H1 (cell line): Measurements from ENCODE around the gene NOS1AP. TPM values are rescaled to one million over a fixed set of nuclear protein-coding genes. Genes with fewer than 3 reads are reported as not detected.

Source experiments
- CTCF ChIA-PET: fragments of 300-600 bp; sonication (Branson Sonifier 250); formaldehyde crosslinking; loops from one replicate; lab custom pipeline; 2021; ENCODE audit not compliant: partially characterized antibody; lab: Charles Lee
- POLR2A ChIA-PET: fragments of 300-600 bp; sonication (Branson Sonifier 250); formaldehyde crosslinking; loops from one replicate; lab custom pipeline; 2021; ENCODE audit warnings: inconsistent platforms; ENCODE audit not compliant: partially characterized antibody; lab: Charles Lee
- DNase-seq, 2 experiments: peaks; one replicate each; pipeline versions ENCODE4 v3.0.0 to v3.0.0-alpha.2; 2010 to 2022; ENCODE audit warnings: low spot score in 2 of 2, low read depth in 1 of 2, mixed read lengths in 1 of 2
- FAIRE-seq: peaks from 2 replicates; lab custom pipeline; 2011; peaks lifted over from hg19 to GRCh38; lab: Jason Lieb, UNC
- H2AFZ ChIP-seq: 2 replicates; pipeline ENCODE4 v1.8.1; 2012; ENCODE audit warnings: low read length, inconsistent platforms
- H2AK5ac ChIP-seq: 2 replicates; pipeline ENCODE4 v1.6.1; 2013; ENCODE audit warnings: low read depth, low read length
- H2BK120ac ChIP-seq: replicated peaks from 2 replicates; pipeline ENCODE3; 2013; ENCODE audit warnings: low read depth, low read length, inconsistent platforms
- H2BK12ac ChIP-seq: 2 replicates; pipeline ENCODE4 v1.6.1; 2013; ENCODE audit warnings: low read depth, low read length
- H2BK15ac ChIP-seq: 2 replicates; pipeline ENCODE4 v1.6.1; 2013; ENCODE audit warnings: low read length
- H2BK20ac ChIP-seq: 2 replicates; pipeline ENCODE4 v1.6.1; 2013; ENCODE audit warnings: low read length
- H2BK5ac ChIP-seq: 2 replicates; pipeline ENCODE4 v1.6.1; 2013; ENCODE audit warnings: low read depth, low read length
- H3K14ac ChIP-seq: 2 replicates; pipeline ENCODE4 v1.6.1; 2013; ENCODE audit warnings: inconsistent platforms; ENCODE audit not compliant: insufficient read length
- H3K18ac ChIP-seq: 2 replicates; pipeline ENCODE4 v1.6.1; 2013; ENCODE audit warnings: low read length; ENCODE audit errors: extremely low read depth
- H3K23ac ChIP-seq: 2 replicates; pipeline ENCODE4 v1.6.1; 2013; ENCODE audit warnings: inconsistent platforms; ENCODE audit not compliant: insufficient read length
- H3K23me2 ChIP-seq: 2 replicates; pipeline ENCODE4 v1.6.1; 2013; ENCODE audit warnings: low read depth, low read length
- H3K27ac ChIP-seq: 2 replicates; pipeline ENCODE4 v1.6.1; 2011; ENCODE audit warnings: low read depth, low read length, inconsistent platforms
- H3K27me3 ChIP-seq, 4 experiments: replicated peaks in 1 of 4; 1 replicate in 1 of 4; 2 replicates in 3 of 4; pipeline versions ENCODE4 v1.6.1 to v1.8.1; 2011 to 2013; ENCODE audit warnings: low read length in 3 of 4, mild to moderate bottlenecking in 3 of 4, inconsistent platforms in 2 of 4, mixed read lengths in 2 of 4, moderate library complexity in 1 of 4; ENCODE audit not compliant: control insufficient read depth in 3 of 4, insufficient read depth in 3 of 4; ENCODE audit errors: extremely low read depth in 1 of 4
- H3K36me3 ChIP-seq, 4 experiments: 2 replicates each; pipeline versions ENCODE4 v1.6.1 to v1.8.1; 2011 to 2013; ENCODE audit warnings: mild to moderate bottlenecking in 4 of 4, low read length in 3 of 4, moderate library complexity in 2 of 4, control low read depth in 1 of 4, inconsistent platforms in 1 of 4; ENCODE audit not compliant: insufficient read depth in 4 of 4, control insufficient read depth in 2 of 4
- H3K4ac ChIP-seq: replicated peaks from 2 replicates; pipeline ENCODE3; 2013; ENCODE audit warnings: low read length, low read depth, mixed read lengths, inconsistent platforms; ENCODE audit not compliant: insufficient read length
- H3K4me1 ChIP-seq, 4 experiments: replicated peaks in 1 of 4; 1 replicate in 1 of 4; 2 replicates in 3 of 4; pipeline versions ENCODE4 v1.6.1 to v1.8.1; 2011 to 2013; ENCODE audit warnings: low read length in 3 of 4, inconsistent platforms in 2 of 4, mixed read lengths in 1 of 4; ENCODE audit not compliant: insufficient read depth in 4 of 4, control insufficient read depth in 3 of 4
- H3K4me2 ChIP-seq, 2 experiments: 2 replicates each; pipeline versions ENCODE4 v1.6.1 to v1.8.1; 2011 to 2013; ENCODE audit warnings: low read depth in 2 of 2, low read length in 2 of 2, control low read depth in 1 of 2, inconsistent platforms in 1 of 2, mild to moderate bottlenecking in 1 of 2; ENCODE audit not compliant: insufficient read depth in 1 of 2
- H3K4me3 ChIP-seq, 4 experiments: fragments of 200-600, 300-600 bp in 1 of 4; sonication (generic), shearing (Covaris generic), sonication (Bioruptor Twin) in 1 of 4; 2 replicates each; pipeline versions ENCODE4 v1.5.1 to v1.8.1; 2011 to 2016; ENCODE audit warnings: low read length in 4 of 4, low read depth in 3 of 4, control low read depth in 2 of 4, inconsistent platforms in 2 of 4, mild to moderate bottlenecking in 2 of 4, mixed read lengths in 1 of 4, moderate library complexity in 1 of 4; ENCODE audit not compliant: insufficient read depth in 2 of 4; ENCODE audit errors: extremely low read depth in 1 of 4
- H3K56ac ChIP-seq: replicated peaks from 2 replicates; pipeline ENCODE3; 2013; ENCODE audit warnings: low read depth, mild to moderate bottlenecking, mixed read lengths, low read length, inconsistent platforms; ENCODE audit not compliant: insufficient read length
- H3K79me1 ChIP-seq: 2 replicates; pipeline ENCODE4 v1.6.1; 2013; ENCODE audit warnings: low read depth, low read length, control low read depth
- H3K79me2 ChIP-seq, 2 experiments: 2 replicates each; pipeline versions ENCODE4 v1.6.1 to v1.8.1; 2012 to 2013; ENCODE audit warnings: low read length in 2 of 2, mild to moderate bottlenecking in 2 of 2, inconsistent platforms in 1 of 2; ENCODE audit not compliant: insufficient read depth in 2 of 2, control insufficient read depth in 1 of 2
- H3K9ac ChIP-seq, 4 experiments: replicated peaks in 1 of 4; 1 replicate in 1 of 4; 2 replicates in 3 of 4; pipeline versions ENCODE4 v1.6.1 to v1.8.1; 2011 to 2013; ENCODE audit warnings: low read depth in 3 of 4, low read length in 3 of 4, control low read depth in 2 of 4, mild to moderate bottlenecking in 2 of 4, moderate library complexity in 2 of 4, inconsistent platforms in 1 of 4; ENCODE audit errors: extremely low read depth in 1 of 4
- H3K9me3 ChIP-seq, 2 experiments: 2 replicates each; pipeline versions ENCODE4 v1.6.1 to v1.8.1; 2012 to 2013; ENCODE audit warnings: mild to moderate bottlenecking in 2 of 2, moderate library complexity in 2 of 2, control low read depth in 1 of 2, inconsistent platforms in 1 of 2, low read depth in 1 of 2, low read length in 1 of 2, mixed read lengths in 1 of 2; ENCODE audit not compliant: insufficient read depth in 2 of 2
- H4K20me1 ChIP-seq, 2 experiments: replicated peaks in 1 of 2; 2 replicates each; pipeline versions ENCODE3 to v1.8.1; 2011 to 2013; ENCODE audit warnings: inconsistent platforms in 2 of 2, low read length in 2 of 2, mild to moderate bottlenecking in 1 of 2; ENCODE audit not compliant: insufficient read depth in 2 of 2, control insufficient read depth in 1 of 2
- H4K5ac ChIP-seq: 2 replicates; pipeline ENCODE4 v1.6.1; 2013; ENCODE audit warnings: low read length, low read depth, mixed read lengths, inconsistent platforms; ENCODE audit not compliant: insufficient read length
- H4K8ac ChIP-seq: 2 replicates; pipeline ENCODE4 v1.8.0; 2013; ENCODE audit warnings: mild to moderate bottlenecking, moderate library complexity, low read length, inconsistent platforms; ENCODE audit not compliant: insufficient read depth; ENCODE audit errors: extremely low read depth
- H4K91ac ChIP-seq: replicated peaks from 2 replicates; pipeline ENCODE3; 2013; ENCODE audit warnings: low read length, mixed read lengths, inconsistent platforms; ENCODE audit not compliant: insufficient read length
- CHD2 ChIP-seq: IDR thresholded peaks from 2 replicates; pipeline ENCODE4 v1.6.1; 2012; ENCODE audit warnings: low read length, improper control_type of control experiment
- FOSL1 ChIP-seq: IDR thresholded peaks from 2 replicates; pipeline ENCODE4 v1.6.1; 2011; ENCODE audit warnings: mild to moderate bottlenecking, low read depth, low read length, moderate library complexity; ENCODE audit not compliant: insufficient read depth
- WGBS, 2 experiments: shearing (Covaris generic) in 1 of 2; methylation state at CpG; one replicate each; pipeline versions ENCODE4 v1.1.6 to v1.1.7; 2013 to 2015; ENCODE audit warnings: low lambda C conversion rate in 2 of 2, mixed read lengths in 2 of 2, inconsistent platforms in 1 of 2, low coverage in 1 of 2, missing lambda C conversion rate in 1 of 2; ENCODE audit not compliant: insufficient replicate concordance in 2 of 2, insufficient coverage in 1 of 2, insufficient read length in 1 of 2; ENCODE audit errors: extremely low coverage in 1 of 2, missing lambda C conversion rate in 1 of 2; 5-methylcytosine and 5-hydroxymethylcytosine counted together
- polyA plus RNA-seq, 7 experiments: library from polyadenylated mRNA; depleted of rRNA in 3 of 7; stranded (reverse) in 5 of 7; unstranded in 2 of 7; fragments of >200 nt in 5 of 7; fragments of 200-250 nt in 2 of 7; gene quantifications; 1 replicate in 5 of 7; 2 replicates in 1 of 7; 4 replicates in 1 of 7; pipeline versions ENCODE4 v1.2.1 to v1.2.3, GENCODE V29; 2011 to 2013; ENCODE audit warnings: missing spikeins in 2 of 7, mixed read lengths in 2 of 7
- total RNA-seq: library from RNA; stranded (reverse); fragmentation: NEBNext Ultra II Directional; extraction: Animal tissue kit (Norgen Biotek cat#: 25700); gene quantifications from 2 replicates; pipeline ENCODE4 v1.2.1, GENCODE V29; 2021

Gene NOS1AP
- total and polyA plus RNA-seq, 2 of the 8 experiments (the other 6 are each of a cell fraction or from before 2014, with no cell fraction given): 2.4 to 12.1 TPM

- Histone ChIP-seq H3K27me3 (no peaks in the 10 kb centered on the region), H3K79me2 (no peaks in the 10 kb centered on the region), H3K79me1 (no peaks in the 10 kb centered on the region), H3K27ac (no peak overlapping the region), H3K36me3 (no peaks in the 10 kb centered on the region), H2BK5ac (no peak overlapping the region), H2BK12ac (no peak overlapping the region), H4K20me1 (no peaks in the 10 kb centered on the region), H3K18ac (no peak overlapping the region), H2BK20ac (0 out of 2 replicates have a peak overlapping the region, but pooled peaks have one; percentile 18), H4K5ac (no peak overlapping the region), H3K9ac (no peak overlapping the region), H4K8ac (no peak overlapping the region), H3K23me2 (no peaks in the 10 kb centered on the region), H2BK15ac (0 out of 2 replicates have a peak overlapping the region, but pooled peaks have one; percentile 18), H2AK5ac (no peak overlapping the region), H3K4ac (no peak overlapping the region), H2BK120ac (no peak overlapping the region), H3K4me1 (peaks cover 0 to 6% (median 1%) of the 10 kb centered on the region in 4 experiments; a peak in 4 of 7 replicates), H2AFZ (no peak overlapping the region), H3K4me2 (no peak overlapping the region), H3K56ac (no peak overlapping the region), H3K14ac (no peak overlapping the region), H3K9me3 (no peaks in the 10 kb centered on the region), H3K23ac (no peak overlapping the region), H4K91ac (no peak overlapping the region), H3K4me3 (no peak overlapping the region)
- ChIA-PET CTCF (interaction anchor here (1.0 to 6.4 kb wide), 18 partner anchors 8 to 484 kb away, joined by 3 to 46 read pairs (median 8); partner anchors contain the start of gene C1orf226), POLR2A (interaction anchor here (1.2 kb wide), 2 partner anchors 9 to 32 kb away, joined by 3 read pairs; partner anchors contain the start of gene C1orf226)
- FAIRE-seq (no peak), DNase-seq (peak in 1 of 2 experiments; percentile 43)
- TF ChIP-seq CHD2: no peak
- TF ChIP-seq FOSL1: no peak
- WGBS, 2 experiments: 83% methylated on average over 6 of the region's 9 CpGs; no CpG with 5 or more reads in 1 of the 2 experiments
Measured at GRCh38 chr1:162389971-162390370, 320.5 kb downstream of the NOS1AP start.
